Measurements from ENCODE around the gene HOXB2. TPM values are rescaled to one million over a fixed set of nuclear protein-coding genes. Genes with fewer than 3 reads are reported as not detected.
A peak's percentile ranks its signal among the peaks of the same experiment; 100 is the strongest.

The HOXB2 gene
- total and polyA plus RNA-seq, 9 of the 15 experiments (the other 6 are each of a cell fraction or from before 2014, with no cell fraction given) = 2.1 to 97.7 (median 21.2) TPM

- H3K4me1 ChIP-seq (replicated peaks in 1 of 2; ENCODE audit: control insufficient read depth in 2 of 2, insufficient read depth in 2 of 2, low read length in 2 of 2) = peaks cover 46 to 58% of the 10 kb centered on the region in 2 experiments
- POLR2A ChIA-PET = interaction anchor here (0.7 to 3.4 kb wide), 6 partner anchors 8 to 63 kb away, joined by 3 to 21 read pairs (median 6); no protein-coding TSS in a partner anchor
- intact Hi-C loops (cut with micrococcal nuclease) = no loop called here
- no peak for TF ChIP-seq CBFA2T3 (IDR thresholded peaks at IDR 0.05)
- TF ChIP-seq GTF2A2 (tag; IDR thresholded peaks at IDR 0.05) = 0 out of 2 replicates have a peak, but pooled peaks have one; percentile 0
- TF ChIP-seq RBFOX2 (IDR thresholded peaks at IDR 0.05; ENCODE audit: low read depth, low read length) = peak; percentile 54
- TF ChIP-seq ZNF277 (CRISPR knock-in tag; IDR thresholded peaks at IDR 0.05; ENCODE audit: borderline replicate concordance) = no peak
- no peak for TF ChIP-seq ZFP30 (CRISPR knock-in tag; IDR thresholded peaks at IDR 0.05; ENCODE audit: borderline replicate concordance)
- TF ChIP-seq POLR2G (IDR thresholded peaks at IDR 0.05; ENCODE audit: low read depth, low read length) = peak; percentile 62; the same call in 1 of the 2 replicates
- no peak for TF ChIP-seq MYC (IDR thresholded peaks at IDR 0.05; ENCODE audit: low read depth, low read length)
- TF ChIP-seq MYC (CRISPR knock-in tag; IDR thresholded peaks at IDR 0.05; ENCODE audit: borderline replicate concordance, low read depth) = peak; percentile 22; the same call in 1 of the 2 replicates
- TF ChIP-seq SNIP1 (IDR thresholded peaks at IDR 0.05; ENCODE audit: low read depth) = no peak
- 0 out of 2 replicates have a peak, but pooled peaks have one; percentile 33 for TF ChIP-seq SMAD4 (CRISPR knock-in tag; conservative IDR thresholded peaks at IDR 0.05)
- no peak for TF ChIP-seq ZNF77 (CRISPR knock-in tag; IDR thresholded peaks at IDR 0.05)
- TF ChIP-seq HMGN3 (IDR thresholded peaks at IDR 0.05; ENCODE audit: borderline replicate concordance, extremely low read depth, insufficient read length, low read depth, low read length) = peak; percentile 45
- no peak for TF ChIP-seq NR2C1 (IDR thresholded peaks at IDR 0.05)
- TF ChIP-seq NR2C1 (tag; IDR thresholded peaks at IDR 0.05) = no peak
- TF ChIP-seq, protein P1, sequence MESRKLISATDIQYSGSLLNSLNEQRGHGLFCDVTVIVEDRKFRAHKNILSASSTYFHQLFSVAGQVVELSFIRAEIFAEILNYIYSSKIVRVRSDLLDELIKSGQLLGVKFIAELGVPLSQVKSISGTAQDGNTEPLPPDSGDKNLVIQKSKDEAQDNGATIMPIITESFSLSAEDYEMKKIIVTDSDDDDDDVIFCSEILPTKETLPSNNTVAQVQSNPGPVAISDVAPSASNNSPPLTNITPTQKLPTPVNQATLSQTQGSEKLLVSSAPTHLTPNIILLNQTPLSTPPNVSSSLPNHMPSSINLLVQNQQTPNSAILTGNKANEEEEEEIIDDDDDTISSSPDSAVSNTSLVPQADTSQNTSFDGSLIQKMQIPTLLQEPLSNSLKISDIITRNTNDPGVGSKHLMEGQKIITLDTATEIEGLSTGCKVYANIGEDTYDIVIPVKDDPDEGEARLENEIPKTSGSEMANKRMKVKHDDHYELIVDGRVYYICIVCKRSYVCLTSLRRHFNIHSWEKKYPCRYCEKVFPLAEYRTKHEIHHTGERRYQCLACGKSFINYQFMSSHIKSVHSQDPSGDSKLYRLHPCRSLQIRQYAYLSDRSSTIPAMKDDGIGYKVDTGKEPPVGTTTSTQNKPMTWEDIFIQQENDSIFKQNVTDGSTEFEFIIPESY (CRISPR knock-in tag; IDR thresholded peaks at IDR 0.05) = peak; percentile 90
- TF ChIP-seq, protein P2, sequence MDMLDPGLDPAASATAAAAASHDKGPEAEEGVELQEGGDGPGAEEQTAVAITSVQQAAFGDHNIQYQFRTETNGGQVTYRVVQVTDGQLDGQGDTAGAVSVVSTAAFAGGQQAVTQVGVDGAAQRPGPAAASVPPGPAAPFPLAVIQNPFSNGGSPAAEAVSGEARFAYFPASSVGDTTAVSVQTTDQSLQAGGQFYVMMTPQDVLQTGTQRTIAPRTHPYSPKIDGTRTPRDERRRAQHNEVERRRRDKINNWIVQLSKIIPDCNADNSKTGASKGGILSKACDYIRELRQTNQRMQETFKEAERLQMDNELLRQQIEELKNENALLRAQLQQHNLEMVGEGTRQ (CRISPR knock-in tag; IDR thresholded peaks at IDR 0.05) = no peak
- no peak for TF ChIP-seq ILF3 (IDR thresholded peaks at IDR 0.05; ENCODE audit: borderline replicate concordance)
Measured at GRCh38 chr17:48554412-48555257, 9.7 kb upstream of the HOXB2 start.

More at GRCh38 chr17:48554412-48555257, 9.7 kb upstream of the HOXB2 start:
- FAIRE-seq (no peak), ATAC-seq (no peak), DNase-seq (ENCODE audit: extremely low read depth in 1 of 4, low spot score in 3 of 4) (no peak)
- Histone ChIP-seq H3K27me3 (ENCODE audit: control insufficient read depth in 2 of 2, insufficient read depth in 2 of 2, low read length in 2 of 2) (no peaks in the 10 kb centered on the region), H3K4me3 (peak overlapping the region; percentile 3; the same call in 1 of the 2 replicates), H3K9ac (ENCODE audit: insufficient read depth in 1 of 2, low read depth in 2 of 2, low read length in 2 of 2) (peak overlapping the region; percentile 41 to 86), H2AFZ (ENCODE audit: low read depth, low read length) (no peak overlapping the region), H3K36me3 (ENCODE audit: control insufficient read depth, insufficient read depth, low read length) (peaks cover 74% of the 10 kb centered on the region; the same call in 2 of the 3 replicates), H3K4me2 (ENCODE audit: insufficient read depth, low read length) (peak overlapping the region; percentile 79), H3K9me1 (ENCODE audit: control insufficient read depth, insufficient read depth, low read length) (no peaks in the 10 kb centered on the region), H4K20me1 (replicated peaks; ENCODE audit: control insufficient read depth, insufficient read depth, low read length) (no peaks in the 10 kb centered on the region), H3K79me2 (ENCODE audit: control insufficient read depth, insufficient read depth, low read length) (peaks cover 55% of the 10 kb centered on the region), H3K9me3 (replicated peaks; ENCODE audit: control insufficient read depth, insufficient read depth, low read depth, low read length) (no peaks in the 10 kb centered on the region), H3K27ac (ENCODE audit: extremely low read depth, low read depth, low read length) (peak overlapping the region; percentile 93)
- CTCF ChIA-PET (ENCODE audit: low intra/inter-chr PET ratio) = no interaction called here
- 80% methylated on average over 33 of the region's 44 CpGs for WGBS (ENCODE audit: insufficient coverage, low coverage, missing lambda C conversion rate)
- in situ Hi-C loops (cut with MboI) = no loop called here
- no TSS peak for BruUV-seq (replicated peaks)
